GM10248 (cell line): ENCODE measurements around the gene XAF1.
"Not testable (repeated sequence)": the region's sequence is repeated elsewhere in the genome, so short reads cannot be mapped to it uniquely, and the experiment has no call there.

Experiments
- CTCF ChIA-PET: fragments of 300-600 bp; sonication (Branson Sonifier 250); formaldehyde crosslinking; extraction: SDS; loops from one replicate; lab custom pipeline; 2021; ENCODE audit warnings: antibody characterized with exemption; lab: Yijun Ruan, JAX
- POLR2A ChIA-PET: fragments of 350-650 bp; sonication (Branson Sonifier 250); formaldehyde crosslinking; extraction: SDS; loops from one replicate; lab custom pipeline; 2020; ENCODE audit warnings: antibody characterized with exemption; lab: Yijun Ruan, JAX
- DNase-seq: peaks from one replicate; pipeline ENCODE4 v3.0.0; 2012; ENCODE audit errors: extremely low spot score
- CTCF ChIP-seq: IDR thresholded peaks from 2 replicates; pipeline ENCODE4 v1.5.1; 2012; ENCODE audit warnings: mild to moderate bottlenecking, low read depth; ENCODE audit errors: extremely low read depth, missing control alignments, control extremely low read depth

Gene XAF1

GRCh38 chr17:6800422-6801027, 44.7 kb downstream of the XAF1 start:
- ChIA-PET POLR2A (no interaction called here), CTCF (interaction anchor here (1.0 to 1.8 kb wide), 5 partner anchors 9 to 136 kb away, joined by 3 to 4 read pairs (median 4); no protein-coding TSS in a partner anchor)
- no peak for DNase-seq
- peak; percentile 36 for TF ChIP-seq CTCF

GRCh38 chr17:6811510-6811909, 55.7 kb downstream of the XAF1 start:
- DNase-seq: no peak
- POLR2A ChIA-PET: no interaction called here
- CTCF ChIA-PET: interaction anchor here (1.6 kb wide), 1 partner anchor 32 kb away, joined by 6 read pairs; no protein-coding TSS in a partner anchor
- no peak for TF ChIP-seq CTCF

GRCh38 chr17:6812295-6812694, 56.4 kb downstream of the XAF1 start:
- no peak for DNase-seq
- ChIA-PET POLR2A (no interaction called here), CTCF (interaction anchor here (1.6 kb wide), 1 partner anchor 31 kb away, joined by 6 read pairs; no protein-coding TSS in a partner anchor)
- TF ChIP-seq CTCF: no peak

- DNase-seq: no peak
- ChIA-PET CTCF (no interaction called here), POLR2A (no interaction called here)
- no peak for TF ChIP-seq CTCF
Observed at GRCh38 chr17:6815775-6816174, 59.9 kb downstream of the XAF1 start.

GRCh38 chr17:6816368-6816767, 60.5 kb downstream of the XAF1 start:
- CTCF ChIA-PET, POLR2A ChIA-PET, DNase-seq: not testable (repeated sequence)

- ChIA-PET CTCF (interaction anchor here (1.4 kb wide), 1 partner anchor 152 kb away, joined by 3 read pairs; no protein-coding TSS in a partner anchor), POLR2A (no interaction called here)
- no peak for TF ChIP-seq CTCF
- DNase-seq: no peak
Observed at GRCh38 chr17:6818938-6819337, 63.1 kb downstream of the XAF1 start.

- no peak for DNase-seq
- ChIA-PET POLR2A (no interaction called here), CTCF (interaction anchor here (0.8 to 1.9 kb wide), 3 partner anchors 20 to 107 kb away, joined by 3 to 7 read pairs (median 3); no protein-coding TSS in a partner anchor)
Observed at GRCh38 chr17:6823011-6823442, 67.2 kb downstream of the XAF1 start.

More at GRCh38 chr17:6823011-6823442, 67.2 kb downstream of the XAF1 start:
- TF ChIP-seq CTCF: no peak
